Head of caudate nucleus (tissue), 42 donors: Measurements from ENCODE around the gene RASAL2.
A peak's percentile ranks its signal among the peaks of the same experiment; 100 is the strongest.

ENCODE experiments used
- DNase-seq, 42 donors: peaks; one replicate each; pipeline versions ENCODE4 v3.0.0 to v3.0.0-alpha.2; 2020 to 2021; ENCODE audit warnings: mixed read lengths in 7 of 42
- intact Hi-C: fragments of 100-400 bp; cut with DNase I; formaldehyde crosslinking; loops from one replicate; pipeline ENCODE4 v1.15.0; 2022

Gene RASAL2

DNA sequence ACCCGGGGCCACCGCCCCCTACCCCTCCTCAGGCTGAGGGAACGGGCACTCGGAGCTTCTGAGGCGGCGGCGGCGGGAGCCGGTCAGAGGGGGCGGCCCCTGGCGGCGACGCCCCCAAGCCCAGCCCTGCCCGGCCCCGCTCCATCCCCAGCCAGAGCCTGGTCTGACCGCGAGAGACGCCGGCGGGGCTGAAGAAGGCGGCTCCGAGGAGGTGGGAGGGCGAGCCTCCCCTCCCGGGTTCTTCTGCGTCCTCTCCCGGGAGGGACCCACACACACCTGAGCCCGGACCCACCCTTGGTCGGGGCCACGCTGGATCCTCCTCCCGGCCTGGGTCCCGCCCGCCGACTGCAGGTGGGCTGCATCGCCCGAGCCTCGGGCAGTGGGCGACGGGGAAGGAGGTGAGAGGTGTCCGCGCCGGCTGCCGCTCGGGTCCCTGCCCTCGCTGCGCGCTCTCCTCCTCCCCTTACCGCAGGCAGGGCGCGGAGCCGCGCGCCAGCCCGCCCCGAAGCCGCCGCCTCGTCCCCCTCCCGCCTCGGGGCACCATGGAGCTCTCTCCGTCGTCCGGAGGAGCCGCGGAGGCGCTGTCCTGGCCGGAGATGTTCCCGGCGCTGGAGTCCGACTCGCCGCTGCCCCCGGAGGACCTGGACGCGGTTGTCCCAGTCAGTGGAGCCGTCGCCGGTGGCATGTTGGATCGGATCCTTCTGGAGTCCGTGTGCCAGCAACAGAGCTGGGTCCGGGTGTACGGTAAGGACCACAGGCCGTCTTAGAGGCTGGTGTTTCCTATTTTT lies at the start of gene RASAL2:
RASAL2 (plus strand) TSS at position 154 of the 788 bp plus-strand sequence; CDS start at position 543, 389 bp downstream.
- intact Hi-C loops: no loop called here
- DNase-seq: peak; percentile 23 to 86 (median 71)

GRCh38 chr1:178046591-178047270 lies 47.2 kb upstream of the RASAL2 start:
- DNase-seq: no peak

GRCh38 chr1:178047403-178048093 lies 46.4 kb upstream of the RASAL2 start:
- intact Hi-C loops: no loop called here
- DNase-seq: no peak

More at GRCh38 chr1:178046591-178047270, 47.2 kb upstream of the RASAL2 start:
- intact Hi-C loops: no loop called here

- DNase-seq: no peak
- intact Hi-C loops: no loop called here
These were observed 45.5 kb upstream of the RASAL2 start for GRCh38 chr1:178048426-178048825.

DNA sequence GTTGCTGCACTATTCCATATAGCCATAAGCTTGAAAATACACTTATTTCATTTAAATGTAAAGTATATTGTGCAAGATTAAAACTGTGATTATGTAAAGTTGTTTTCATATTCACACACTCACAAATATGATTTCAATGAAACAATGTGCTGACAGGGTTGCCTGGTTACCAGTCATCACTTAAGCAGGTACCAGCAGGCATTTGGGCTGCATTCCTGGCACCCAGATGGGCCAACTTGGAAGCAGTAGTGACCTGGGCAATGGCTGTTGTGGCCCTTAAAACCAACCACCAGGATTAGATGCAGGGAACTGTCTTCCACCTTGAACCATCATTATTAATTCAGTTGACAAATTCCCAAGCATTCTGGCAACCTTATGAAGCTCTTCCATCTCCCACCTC lies 45.0 kb upstream of the RASAL2 start:
- DNase-seq: no peak
- intact Hi-C loops: no loop called here

GRCh38 chr1:178050084-178050483 lies 43.8 kb upstream of the RASAL2 start:
- intact Hi-C loops: loop anchor here (5.0 kb wide), 1 partner anchor 142 kb away; no protein-coding TSS in a partner anchor
- no peak for DNase-seq

- intact Hi-C loops: loop anchor here (5.0 kb wide), 1 partner anchor 141 kb away; no protein-coding TSS in a partner anchor
- no peak for DNase-seq
These were observed 42.8 kb upstream of the RASAL2 start for GRCh38 chr1:178051071-178051470.

GRCh38 chr1:178052650-178053461 lies 41.0 kb upstream of the RASAL2 start:
- intact Hi-C loops: loop anchor here (5.0 kb wide), 1 partner anchor 139 kb away; no protein-coding TSS in a partner anchor
- peak in 1 of 42 donors; percentile 38 for DNase-seq

DNA sequence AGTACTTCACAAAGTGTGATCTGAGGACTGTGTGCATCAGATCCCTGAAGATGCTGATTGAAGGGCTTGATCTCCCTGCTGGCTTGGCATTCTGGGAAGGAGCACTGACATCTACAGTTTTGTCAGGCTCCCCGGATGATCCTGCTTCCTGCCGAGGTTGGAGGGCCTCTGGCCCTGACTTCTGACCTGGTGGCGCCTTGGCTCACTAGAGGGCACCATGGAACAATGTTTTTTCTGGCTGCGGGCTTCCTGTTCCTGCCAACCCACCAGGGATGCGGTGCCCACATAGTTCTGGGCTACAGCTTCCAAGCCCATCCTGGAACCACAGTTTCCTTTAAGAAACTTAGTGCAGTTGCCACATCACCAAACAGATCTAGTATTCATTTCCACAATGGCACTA lies 38.8 kb upstream of the RASAL2 start:
- intact Hi-C loops: no loop called here
- peak in 41 of 42 donors; percentile 28 to 85 (median 59) for DNase-seq

DNA sequence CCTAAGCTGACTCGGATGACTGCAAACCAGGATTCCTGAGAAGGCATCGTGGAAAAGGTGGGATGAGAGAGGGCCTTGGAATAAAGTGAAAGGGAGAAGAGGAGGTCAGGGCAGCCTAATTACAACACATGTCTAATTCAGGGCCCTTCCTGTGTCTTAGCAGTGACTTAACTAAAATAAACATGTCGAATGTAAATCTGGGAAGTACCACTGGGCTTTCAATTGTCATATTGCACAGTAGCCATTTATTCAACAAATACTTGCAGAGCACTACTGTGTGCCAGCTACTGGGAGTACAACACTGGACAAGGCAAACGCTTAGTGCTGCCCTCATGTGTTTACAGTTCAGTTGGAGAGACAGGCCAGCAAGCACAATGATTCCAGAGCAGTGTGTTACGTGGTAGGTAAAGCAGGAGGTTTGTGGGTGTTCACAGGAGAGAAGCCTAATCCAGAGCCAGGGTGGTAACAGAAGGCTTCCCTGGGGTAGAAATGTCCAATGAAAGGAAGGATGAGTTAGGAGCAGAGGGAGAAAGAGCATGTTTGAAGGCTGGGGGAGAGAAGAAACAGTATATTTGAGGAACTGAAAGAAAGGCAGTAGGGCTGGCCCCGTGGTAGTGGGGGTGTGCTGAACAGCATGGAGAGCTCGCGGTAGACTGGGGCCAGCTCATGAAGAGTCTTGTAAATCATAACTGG lies 38.0 kb upstream of the RASAL2 start:
- intact Hi-C loops: no loop called here
- DNase-seq: peak in 3 of 42 donors; percentile 10 to 41 (median 28)

DNA sequence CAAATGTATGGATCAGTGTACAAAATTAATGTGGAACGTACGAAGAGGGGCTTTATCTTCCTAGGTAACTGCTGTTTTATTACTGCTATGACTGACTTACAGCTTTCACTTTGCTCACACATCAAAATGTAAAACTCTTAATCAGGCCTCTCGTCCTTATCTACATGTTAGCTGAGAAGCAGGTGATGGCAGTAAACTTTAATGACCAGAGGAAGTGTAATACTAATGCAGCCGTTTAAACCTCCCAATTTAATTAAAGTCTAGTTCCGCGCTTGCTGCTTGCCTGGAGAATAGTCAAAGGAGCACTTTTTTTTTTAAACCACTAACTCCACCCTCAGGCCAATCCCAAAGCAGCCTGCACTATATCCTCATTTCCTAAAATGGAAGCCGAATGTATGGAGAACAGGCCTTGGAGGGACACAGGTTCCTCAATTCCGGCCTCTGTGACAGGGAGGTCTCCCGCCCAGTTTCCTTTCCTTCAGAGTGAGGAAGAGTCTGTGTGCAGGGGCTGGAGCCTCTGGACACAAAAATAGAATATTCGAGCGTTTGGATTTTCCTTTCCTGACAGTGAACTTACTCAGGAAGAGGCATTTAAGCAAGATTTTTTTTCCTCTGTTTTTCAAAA lies 36.7 kb upstream of the RASAL2 start:
- no peak for DNase-seq

DNA sequence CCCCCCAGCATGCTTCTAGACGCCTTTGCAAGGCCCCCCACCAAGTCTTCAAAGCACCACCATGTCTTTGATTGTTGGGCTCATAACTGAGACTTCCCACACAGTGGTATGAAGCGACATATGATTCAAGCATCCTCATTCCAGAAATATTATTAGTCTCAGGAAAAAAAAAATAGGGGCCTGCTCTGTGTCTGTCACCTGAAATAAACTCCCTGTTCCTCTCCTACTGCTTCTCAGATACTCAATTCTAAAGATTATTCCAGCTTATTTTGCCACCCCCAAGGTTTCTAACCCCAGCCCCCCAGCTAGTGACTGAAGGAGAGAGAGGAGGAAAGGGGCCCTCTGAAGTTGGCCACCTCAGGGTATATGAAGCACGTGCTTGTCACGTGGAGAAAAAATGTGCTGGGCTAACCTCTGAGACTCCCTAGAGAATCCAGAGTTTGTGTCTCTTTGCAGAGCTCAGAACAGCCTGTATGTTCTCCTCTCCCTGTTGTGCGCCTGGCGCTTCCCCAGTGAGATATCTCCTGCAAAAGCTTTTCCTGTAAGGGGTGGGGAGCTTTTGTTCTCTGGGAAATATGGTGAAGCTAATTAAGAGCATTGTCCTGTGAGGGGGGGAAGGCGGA lies 35.9 kb upstream of the RASAL2 start:
- intact Hi-C loops: no loop called here
- DNase-seq: peak in 39 of 42 donors; percentile 19 to 79 (median 52)

More for the DNA sequence above, 36.7 kb upstream of the RASAL2 start:
- intact Hi-C loops: no loop called here

GRCh38 chr1:178060789-178061556 lies 32.9 kb upstream of the RASAL2 start:
- DNase-seq: peak in 36 of 42 donors; percentile 8 to 86 (median 56)
- intact Hi-C loops: no loop called here

- no peak for DNase-seq
- intact Hi-C loops: no loop called here
These were observed 32.3 kb upstream of the RASAL2 start for GRCh38 chr1:178061620-178062019.

- intact Hi-C loops: no loop called here
- DNase-seq: no peak
These were observed 29.6 kb upstream of the RASAL2 start for GRCh38 chr1:178064191-178064821.

GRCh38 chr1:178065250-178065649 lies 28.7 kb upstream of the RASAL2 start:
- intact Hi-C loops: no loop called here
- no peak for DNase-seq
